HTERT RPE-1 (cell line): Measurements from ENCODE around the gene MYMX.
"Not testable (repeated sequence)": the region's sequence is repeated elsewhere in the genome, so short reads cannot be mapped to it uniquely, and the experiment has no call there.

Experiments used
- in situ Hi-C: fragments of 300-500 bp; cut with MboI; formaldehyde crosslinking; loops from 4 replicates; pipeline ENCODE4 v1.14.3; 2020; ENCODE audit warnings: low sequenced_read_pairs

The MYMX gene

GRCh38 chr6:44185953-44186634, 30.6 kb upstream of the MYMX start:
- in situ Hi-C loops, result no loop called here

DNA sequence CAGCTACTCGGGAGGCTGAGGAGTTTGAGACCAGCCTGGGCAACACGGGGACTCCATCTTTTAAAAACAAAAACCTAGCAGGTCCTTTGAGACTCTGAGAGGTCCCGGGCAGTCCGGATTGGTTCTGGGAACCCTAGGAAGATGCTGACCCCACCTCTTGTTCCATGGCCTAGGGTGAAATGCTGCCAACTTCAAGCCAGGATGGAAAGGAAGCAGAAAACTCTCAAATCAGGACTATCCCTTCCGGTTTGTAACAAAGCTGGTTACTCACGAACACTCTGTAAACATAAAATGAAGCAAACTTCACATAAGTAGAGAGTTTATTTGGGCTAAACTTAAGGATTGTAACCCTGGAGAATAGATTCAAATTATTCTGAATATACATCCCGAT, 30.1 kb upstream of the MYMX start:
- in situ Hi-C loops, result no loop called here

DNA sequence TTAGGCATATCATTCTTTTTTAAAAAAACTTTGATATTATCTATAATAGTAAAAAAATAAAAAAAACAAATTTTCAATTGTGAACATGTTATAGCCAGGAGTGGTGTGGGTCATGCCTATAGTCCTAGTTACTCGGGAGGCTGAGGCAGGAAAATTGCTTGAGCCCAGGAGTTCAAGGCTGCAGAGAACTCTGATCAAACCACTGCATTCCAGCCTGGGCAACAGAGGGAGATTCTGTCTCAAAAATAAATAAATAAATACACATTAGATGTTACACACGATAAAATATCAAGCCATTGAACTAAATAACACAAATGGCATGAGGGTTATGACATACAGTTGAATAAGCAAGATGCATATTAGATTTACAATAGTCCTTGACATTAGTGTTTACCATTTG, 27.9 kb upstream of the MYMX start:
- in situ Hi-C loops, result no loop called here

- in situ Hi-C loops, result no loop called here
Observed at GRCh38 chr6:44189257-44189656, 27.5 kb upstream of the MYMX start.

DNA sequence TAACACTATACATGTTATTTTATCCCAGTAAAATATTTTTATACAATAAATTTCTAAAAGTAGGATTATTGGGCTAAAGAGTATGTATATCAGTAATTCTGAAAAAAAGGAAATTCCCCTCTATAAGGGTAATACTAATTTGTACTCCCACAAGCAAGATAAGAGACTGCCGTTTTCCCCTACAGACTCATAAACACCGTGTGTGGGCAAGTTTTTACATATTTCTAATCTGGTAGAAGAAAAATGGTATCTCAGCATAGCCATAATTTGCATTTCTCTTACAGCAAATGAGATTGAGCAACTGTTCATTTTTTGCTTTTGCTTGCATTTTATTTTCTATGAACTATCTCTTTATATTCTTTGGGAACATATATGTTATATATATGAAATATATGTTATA, 26.0 kb upstream of the MYMX start:
- in situ Hi-C loops, result no loop called here

DNA sequence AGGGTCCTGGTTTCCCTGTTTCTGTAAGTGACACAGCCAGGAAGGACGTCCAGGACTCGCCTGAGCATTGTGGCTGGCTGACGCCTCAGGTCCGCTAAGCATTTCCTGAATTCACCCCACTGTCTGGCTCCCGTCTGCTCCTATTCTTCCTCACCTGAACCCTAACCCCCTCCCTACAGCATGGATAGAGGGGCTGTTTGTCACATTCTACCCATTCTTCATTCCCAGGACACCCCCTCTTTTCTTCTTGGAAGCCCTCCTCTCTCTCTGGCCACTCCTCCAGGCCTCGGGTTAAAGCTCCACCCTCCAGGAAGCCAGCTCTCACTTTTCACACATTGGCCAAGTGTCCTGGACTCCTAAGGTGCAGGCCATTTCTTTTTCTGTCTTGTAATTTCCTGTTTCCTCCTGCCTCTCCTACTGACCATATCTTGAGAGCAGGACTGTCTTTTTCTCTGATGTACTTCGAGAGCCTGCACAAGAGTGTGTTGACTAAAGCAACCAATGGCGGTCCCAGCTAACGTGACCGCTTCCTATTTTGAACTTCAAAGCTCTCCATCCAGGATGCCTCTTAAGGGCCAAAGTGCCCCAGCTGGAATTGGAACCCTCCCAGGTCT, 24.2 kb upstream of the MYMX start:
- in situ Hi-C loops, result no loop called here

DNA sequence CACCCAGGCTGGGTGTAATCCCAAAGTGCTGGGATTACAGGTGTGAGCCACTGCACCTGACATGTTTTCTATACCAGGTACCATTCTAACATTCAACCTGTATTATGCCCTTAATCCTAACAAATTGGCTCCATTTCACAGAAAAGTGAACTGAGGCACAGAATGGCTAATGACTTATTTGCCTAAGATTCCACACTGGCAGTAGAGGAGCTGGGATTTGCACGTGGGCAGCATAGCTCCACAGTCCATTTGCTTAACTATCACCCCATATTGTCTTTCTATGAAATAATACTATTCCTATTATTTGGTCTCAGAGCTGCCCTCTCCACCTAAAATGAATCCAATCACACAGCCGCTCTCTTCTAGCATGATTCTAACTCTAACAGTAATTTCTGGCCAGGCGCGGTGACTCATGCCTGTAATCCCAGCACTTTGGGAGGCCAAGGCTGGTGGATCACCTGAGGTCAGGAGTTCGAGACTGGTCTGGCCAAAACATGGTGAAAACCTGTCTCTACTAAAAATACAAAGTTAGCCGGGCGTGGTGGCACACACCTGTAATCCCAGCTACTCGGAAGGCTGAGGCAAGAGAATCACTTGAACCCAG, 23.3 kb upstream of the MYMX start:
- in situ Hi-C loops, result no loop called here

GRCh38 chr6:44194326-44194725, 22.4 kb upstream of the MYMX start:
- in situ Hi-C loops, result no loop called here

- in situ Hi-C loops, result not testable (repeated sequence)
Observed at GRCh38 chr6:44196351-44196750, 20.4 kb upstream of the MYMX start.

- in situ Hi-C loops, result no loop called here
Observed at GRCh38 chr6:44198684-44199083, 18.0 kb upstream of the MYMX start.

DNA sequence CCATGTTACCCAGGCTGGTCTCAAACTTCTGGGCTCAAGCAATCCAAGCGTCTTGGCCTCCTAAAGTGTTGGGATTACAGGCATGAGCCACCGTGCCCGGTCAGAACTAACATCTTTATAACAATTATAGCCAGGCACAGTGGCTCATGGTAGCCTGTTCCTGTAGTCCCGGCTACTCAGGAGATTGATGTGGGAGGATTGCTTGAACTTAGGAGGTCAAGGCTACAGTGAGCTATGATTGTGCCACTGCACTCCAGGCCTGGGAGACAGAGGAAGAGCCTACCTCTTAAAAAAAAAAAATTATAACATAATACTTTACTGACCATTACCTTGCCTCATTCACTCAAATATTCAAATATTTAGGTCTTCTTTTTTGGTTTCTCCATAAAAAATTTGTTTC, 16.8 kb upstream of the MYMX start:
- in situ Hi-C loops, result no loop called here

- in situ Hi-C loops, result no loop called here
Observed at GRCh38 chr6:44201200-44201599, 15.5 kb upstream of the MYMX start.

DNA sequence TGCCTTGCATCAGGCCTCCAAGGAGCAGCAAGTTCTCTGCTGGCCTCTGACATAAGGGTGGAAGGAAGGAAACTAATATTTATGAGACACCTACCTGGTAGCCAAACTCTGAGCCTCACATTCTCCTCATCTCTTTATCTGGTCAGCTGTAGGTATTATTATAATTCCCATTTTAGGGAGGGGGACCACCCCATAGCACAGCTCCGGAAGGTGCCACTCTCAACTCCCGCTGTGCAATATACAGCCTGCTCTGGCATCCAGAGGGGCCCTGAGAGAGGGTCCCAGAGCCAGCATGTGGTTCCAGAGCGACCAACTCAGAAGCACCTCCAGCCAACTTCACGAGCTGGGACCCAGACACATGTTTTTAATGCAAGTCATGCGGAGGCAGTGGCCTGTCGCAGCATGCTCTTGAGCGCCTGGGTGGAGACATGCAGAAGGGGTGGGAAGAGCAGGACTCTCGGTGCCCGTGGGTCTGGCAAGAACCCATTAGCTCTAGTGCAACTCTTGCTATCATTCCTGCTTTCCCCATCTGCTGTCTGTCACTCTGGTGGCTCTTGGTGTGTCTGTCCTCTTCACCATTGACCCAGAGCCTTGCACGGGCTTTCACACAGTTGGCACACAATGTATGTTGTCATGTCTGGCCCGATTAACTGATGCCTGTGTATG, 15.0 kb upstream of the MYMX start:
- in situ Hi-C loops, result no loop called here

- in situ Hi-C loops, result no loop called here
Observed at GRCh38 chr6:44202332-44202971, 14.3 kb upstream of the MYMX start.

DNA sequence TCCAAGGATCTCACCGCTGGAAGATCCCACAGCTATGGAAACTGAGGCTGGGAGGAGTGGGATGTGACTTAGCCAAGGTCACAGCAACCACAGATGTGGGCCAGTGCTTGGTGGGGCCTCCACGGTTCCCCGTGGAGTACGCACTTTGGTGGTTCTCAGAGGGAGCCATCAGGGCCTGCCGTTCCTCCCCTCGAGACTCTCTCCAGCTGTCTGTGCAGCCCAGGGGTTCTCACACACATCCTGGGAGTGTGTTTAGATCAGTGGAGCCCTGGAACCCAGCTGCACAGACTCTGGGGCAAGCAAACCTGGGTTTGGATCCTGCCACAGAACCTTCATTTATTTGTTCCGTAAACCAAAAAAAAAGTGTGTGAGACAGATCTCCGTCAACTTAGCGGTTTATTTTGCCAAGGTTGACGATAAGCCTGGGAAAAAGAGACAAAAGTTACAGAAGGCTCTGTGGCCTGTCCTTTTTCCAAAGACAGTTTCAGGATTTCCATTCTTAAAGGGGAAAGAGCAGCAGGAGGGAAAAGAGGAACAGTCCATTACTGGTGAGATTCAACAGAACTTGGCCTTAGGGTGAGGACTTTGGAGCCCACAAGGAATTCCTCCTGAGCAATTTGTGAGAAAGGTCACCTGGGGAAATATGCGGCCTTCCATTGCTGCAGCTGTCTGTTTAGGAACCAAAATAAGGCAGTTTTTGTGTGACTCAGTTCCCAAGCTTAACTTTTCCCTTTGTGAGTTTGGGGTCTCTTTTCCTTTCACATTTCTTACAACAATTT, 13.6 kb upstream of the MYMX start:
- in situ Hi-C loops, result no loop called here

DNA sequence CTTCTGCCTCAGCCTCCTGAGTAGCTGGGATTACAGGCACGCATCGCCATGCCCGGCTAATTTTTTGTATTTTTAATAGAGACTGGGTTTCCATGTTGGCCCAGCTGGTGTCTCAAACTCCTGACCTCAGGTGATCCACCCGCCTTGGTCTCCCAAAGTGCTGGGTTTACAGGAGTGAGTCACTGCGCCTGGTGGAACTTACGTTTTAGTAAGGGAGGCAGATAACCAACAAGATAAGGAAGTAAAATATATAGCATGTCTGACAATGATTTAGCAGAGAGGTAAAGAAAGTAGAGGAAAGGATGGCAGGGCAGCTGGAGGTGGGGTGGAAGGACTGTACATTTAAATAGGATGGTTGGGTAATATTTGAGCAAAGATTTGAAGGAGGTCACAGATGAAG, 12.8 kb upstream of the MYMX start:
- in situ Hi-C loops, result no loop called here

GRCh38 chr6:44207966-44208365, 8.8 kb upstream of the MYMX start:
- in situ Hi-C loops, result no loop called here

- in situ Hi-C loops, result no loop called here
Observed at GRCh38 chr6:44211284-44211683, 5.4 kb upstream of the MYMX start.

DNA sequence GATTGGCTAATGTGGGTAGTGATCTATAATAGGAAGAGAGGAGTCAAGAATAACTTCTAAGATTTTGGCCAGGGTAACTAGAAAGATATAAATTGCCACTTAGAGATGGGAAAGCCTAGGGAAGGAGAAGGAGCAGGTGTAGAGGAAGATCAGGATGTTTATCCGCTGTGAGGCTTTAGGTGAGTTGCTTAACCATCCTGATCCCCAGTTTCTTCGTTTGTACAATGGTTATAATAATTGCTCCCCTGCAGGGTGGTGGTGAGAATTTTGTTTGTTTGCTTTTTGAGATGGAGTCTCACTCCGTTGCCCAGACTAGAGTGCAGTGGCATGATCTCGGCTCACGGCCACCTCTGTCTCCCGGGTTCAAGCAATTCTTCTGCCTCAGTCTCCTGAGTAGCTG, 2.4 kb upstream of the MYMX start:
- in situ Hi-C loops, result no loop called here

DNA sequence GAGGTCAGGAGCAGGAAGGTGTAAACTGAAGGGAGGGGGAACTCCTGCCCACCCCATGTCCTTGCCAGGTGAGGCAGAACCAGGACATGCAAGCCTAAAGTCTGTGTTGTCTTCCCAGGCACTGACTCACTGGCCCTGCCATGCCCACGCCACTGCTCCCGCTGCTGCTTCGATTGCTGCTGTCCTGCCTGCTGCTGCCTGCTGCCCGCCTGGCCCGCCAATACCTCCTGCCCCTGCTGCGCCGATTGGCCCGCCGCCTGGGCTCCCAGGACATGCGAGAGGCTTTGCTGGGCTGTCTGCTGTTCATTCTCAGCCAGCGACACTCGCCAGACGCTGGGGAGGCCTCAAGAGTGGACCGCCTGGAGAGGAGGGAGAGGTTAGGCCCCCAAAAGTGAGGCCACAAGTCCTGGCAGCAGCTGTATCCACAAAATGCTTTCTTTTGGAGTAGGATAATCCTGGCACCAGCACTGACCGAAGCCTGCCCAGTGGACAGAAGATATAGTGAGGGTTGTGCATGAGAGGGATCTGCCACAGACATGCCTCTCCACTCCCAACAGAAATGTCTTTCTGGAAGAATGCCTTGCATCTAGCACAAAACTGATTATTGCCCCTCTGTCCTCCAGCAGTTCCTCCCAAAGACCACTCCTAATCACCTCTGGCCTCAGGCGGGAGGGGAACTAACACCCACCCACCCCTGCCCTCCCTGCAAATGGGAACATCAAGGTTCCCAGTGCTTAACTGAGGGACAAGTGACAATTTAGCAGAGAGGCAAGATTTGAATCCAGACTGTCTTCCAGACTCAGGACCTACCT, 812 bp downstream of the MYMX start:
- in situ Hi-C loops, result no loop called here
